Right ventricle myocardium superior (tissue), 1 donor: ENCODE results near the gene PPP2R2C. TPM values are rescaled to one million over a fixed set of nuclear protein-coding genes. Genes with fewer than 3 reads are reported as not detected.
A peak's percentile ranks its signal among the peaks of the same experiment; 100 is the strongest.

ENCODE experiments used
- ATAC-seq: fragments of 200-7000 bp; cut with Tn5 transposase; one replicate; pipeline ENCODE4 v1.9.1; 2020; ENCODE audit warnings: mild to moderate bottlenecking; ENCODE audit not compliant: poor library complexity
- DNase-seq: peaks from one replicate; pipeline ENCODE4 v3.0.0-alpha.2; 2020
- intact Hi-C: fragments of 100-400 bp; cut with DNase I; formaldehyde crosslinking; loops from one replicate; pipeline ENCODE4 v1.11.2; 2022
- total RNA-seq: library from RNA; stranded (reverse); fragmentation: NEBNext Ultra II Directional; extraction: Animal tissue kit (Norgen Biotek cat#: 25700); gene quantifications from one replicate; pipeline ENCODE4 v1.2.1, GENCODE V29; 2021
- donor health status: DM: no; HTN: yes; CAD: no; lungs with severe emphysema.

PPP2R2C gene
- total RNA-seq, 1 donor from 2014 or later: 8.1 TPM

GRCh38 chr4:6277935-6278800 lies 194.2 kb downstream of the PPP2R2C start:
- DNase-seq (peak; percentile 40), ATAC-seq (no peak)
- intact Hi-C loops: no loop called here

- peak; percentile 65 for ATAC-seq
- intact Hi-C loops: no loop called here
- peak; percentile 66 for DNase-seq
These were observed 195.1 kb downstream of the PPP2R2C start for GRCh38 chr4:6277139-6277802.

DNA sequence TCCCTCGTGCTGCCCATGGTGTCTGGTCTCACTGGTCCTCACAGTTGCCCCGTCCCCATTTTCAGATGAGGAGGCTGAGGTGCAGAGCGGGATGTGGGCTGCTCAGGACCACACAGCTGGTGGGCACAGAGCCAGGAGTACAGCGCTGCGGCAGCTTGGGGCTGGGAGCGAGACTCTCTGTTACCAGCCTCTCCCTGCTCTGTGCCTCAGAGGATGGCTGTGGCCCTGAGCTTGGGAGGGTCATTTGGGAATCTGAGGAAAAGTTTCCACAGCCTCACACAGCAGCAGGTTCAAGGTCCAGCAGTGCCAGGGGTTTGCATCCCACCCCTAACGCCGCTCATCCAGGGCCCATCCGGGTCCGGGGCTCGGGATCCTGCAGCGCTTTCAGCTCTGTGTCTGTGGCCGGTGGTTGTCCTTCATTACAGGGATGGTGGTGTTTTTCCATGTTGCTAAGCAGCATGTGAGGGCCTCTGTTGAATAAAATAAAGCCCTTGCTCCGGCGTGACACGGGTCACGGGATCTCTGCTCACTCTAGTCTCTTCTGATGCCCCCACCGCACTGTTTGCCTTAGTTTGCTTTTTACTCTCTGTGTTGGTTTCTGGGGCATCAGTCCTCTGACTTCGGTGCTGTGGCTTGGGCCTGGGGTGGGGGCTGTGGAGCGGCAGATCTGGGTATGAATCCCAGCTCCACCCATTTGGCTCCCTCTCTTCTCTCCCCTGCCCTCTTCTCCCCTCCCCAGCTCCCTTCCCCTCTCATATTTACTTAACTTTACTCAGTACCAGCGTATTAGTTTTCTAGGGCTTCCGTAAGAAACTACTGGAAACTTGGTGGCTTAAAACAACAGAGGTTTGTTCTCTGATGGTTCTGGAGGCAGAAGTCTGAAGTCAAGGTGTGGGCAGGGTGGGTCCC lies 196.3 kb downstream of the PPP2R2C start:
- intact Hi-C loops: no loop called here
- ATAC-seq (peak; percentile 26), DNase-seq (peak; percentile 42)

- ATAC-seq: no peak
- intact Hi-C loops: no loop called here
- DNase-seq: no peak
These were observed 197.1 kb downstream of the PPP2R2C start for GRCh38 chr4:6275351-6275750.

DNA sequence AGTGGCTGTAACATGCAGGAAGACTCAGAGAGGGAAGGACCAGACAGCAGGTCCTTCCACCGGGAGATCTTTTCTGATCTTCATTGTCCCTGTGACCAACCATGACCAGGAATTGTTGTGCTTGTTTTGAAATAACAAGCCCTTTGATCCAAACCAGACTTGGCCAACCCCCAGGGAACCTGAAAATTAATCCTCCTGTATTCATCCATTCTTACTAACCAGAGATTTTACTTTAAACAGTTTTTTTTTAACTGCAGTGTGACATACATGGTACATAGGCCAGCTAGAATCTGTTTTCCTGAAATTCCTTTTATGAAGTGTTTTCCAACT lies 198.8 kb downstream of the PPP2R2C start:
- intact Hi-C loops: no loop called here
- DNase-seq: no peak
- ATAC-seq: no peak

DNA sequence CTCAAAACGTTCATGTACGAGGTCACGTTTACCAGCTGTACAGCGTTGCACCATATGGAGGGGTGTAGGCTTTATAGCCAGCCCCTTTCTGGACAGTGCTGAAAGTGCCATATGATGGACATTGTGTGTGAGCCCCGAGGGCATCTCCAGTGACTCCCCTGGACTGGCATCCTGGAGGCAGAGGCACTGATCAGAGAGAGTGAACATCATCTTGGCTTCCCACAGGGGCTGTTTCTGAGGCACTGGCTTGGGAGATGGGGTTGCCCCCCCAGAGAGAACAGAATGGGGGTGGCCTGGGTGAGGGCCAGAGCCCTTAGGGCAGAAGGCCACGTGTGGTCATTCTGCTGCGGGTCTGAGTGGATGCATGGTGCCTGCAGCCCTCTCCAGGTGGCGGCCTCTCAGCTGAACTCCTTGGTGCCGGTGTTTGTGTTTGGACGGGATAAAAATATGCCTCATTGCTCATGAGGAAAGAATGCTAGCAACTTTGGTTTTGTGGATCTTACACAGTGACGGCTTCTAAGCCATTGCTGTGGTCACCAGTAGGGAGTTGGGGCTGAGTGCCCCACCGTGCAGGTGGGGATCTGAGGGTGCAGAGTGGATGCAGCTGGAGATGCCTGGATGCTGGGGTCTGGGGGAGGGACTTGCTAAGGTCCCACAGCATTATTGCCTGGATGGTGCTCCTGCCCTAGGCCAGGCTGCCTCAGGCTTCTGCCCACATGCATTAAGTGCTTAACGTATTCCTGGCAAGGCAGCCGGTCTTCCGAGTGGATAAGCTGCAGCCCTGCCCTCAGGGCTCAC lies 199.4 kb downstream of the PPP2R2C start:
- intact Hi-C loops: no loop called here
- peak; percentile 39 for DNase-seq
- ATAC-seq: no peak

- ATAC-seq: peak; percentile 42
- intact Hi-C loops: no loop called here
- DNase-seq: peak; percentile 82
These were observed 200.5 kb downstream of the PPP2R2C start for GRCh38 chr4:6271701-6272465.

- ATAC-seq (no peak), DNase-seq (no peak)
- intact Hi-C loops: no loop called here
These were observed 201.2 kb downstream of the PPP2R2C start for GRCh38 chr4:6271206-6271605.

DNA sequence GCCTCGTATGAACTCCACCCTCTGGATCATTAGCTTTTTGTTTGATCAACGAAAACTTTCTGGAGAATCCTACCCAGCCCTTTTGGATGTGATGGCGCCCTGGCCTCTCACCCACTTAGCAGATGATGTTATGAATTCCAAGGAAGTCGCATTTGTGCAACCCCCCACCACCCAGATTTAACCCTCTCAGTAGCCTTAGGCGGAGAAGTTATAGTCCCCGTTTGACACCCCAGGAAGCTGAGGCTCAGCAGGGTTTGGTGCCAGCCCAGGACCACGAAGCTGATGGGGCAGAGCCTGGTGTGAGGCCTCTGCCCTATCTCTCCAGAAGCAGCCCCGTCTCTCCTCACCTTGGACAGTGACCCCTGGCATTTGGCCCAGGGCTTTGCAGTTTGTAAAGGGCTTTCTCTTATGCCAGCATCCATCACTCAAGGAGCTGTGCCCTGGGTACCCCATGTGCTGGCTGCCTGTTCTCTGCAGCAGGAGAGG lies 201.7 kb downstream of the PPP2R2C start:
- peak; percentile 58 for DNase-seq
- intact Hi-C loops: no loop called here
- no peak for ATAC-seq

Other genes starting within 250 kb of the PPP2R2C start
- 81.7 TPM for gene WFS1, start 202.8 kb downstream of the PPP2R2C start, total RNA-seq
- gene MAN2B2, start 102.6 kb upstream of the PPP2R2C start, total RNA-seq: 17.3 TPM
- gene MRFAP1, start 168.1 kb upstream of the PPP2R2C start, total RNA-seq: 219 TPM
- gene S100P, start 221.3 kb upstream of the PPP2R2C start, total RNA-seq: not detected
- gene MRFAP1L1, start 237.3 kb upstream of the PPP2R2C start, total RNA-seq: 39.7 TPM
- 6.0 TPM for gene BLOC1S4, start 243.6 kb upstream of the PPP2R2C start, total RNA-seq